Breast epithelium (tissue), 4 donors: ENCODE results near the gene GPC3. TPM values are rescaled to one million over a fixed set of nuclear protein-coding genes. Genes with fewer than 3 reads are reported as not detected.

Source experiments
- DNase-seq, 2 donors: peaks; one replicate each; pipeline ENCODE4 v3.0.0-alpha.2; 2019; ENCODE audit warnings: low spot score in 2 of 2
- H3K27ac ChIP-seq, 2 donors: fragments of 200-600 bp; sonication (generic) in 1 of 2; one replicate each; pipeline ENCODE4 v1.5.1; 2016 to 2019; ENCODE audit warnings: mild to moderate bottlenecking in 1 of 2
- H3K27me3 ChIP-seq, 2 donors: fragments of 200-600 bp; sonication (generic) in 1 of 2; one replicate each; pipeline versions ENCODE4 v1.5.1 to v1.6.0; 2017 to 2019; ENCODE audit warnings: control low read depth in 1 of 2, mild to moderate bottlenecking in 1 of 2
- H3K36me3 ChIP-seq: fragments of 200-600 bp; one replicate; pipeline ENCODE4 v1.5.1; 2019
- H3K4me1 ChIP-seq, 2 donors: fragments of 200-600 bp; sonication (generic); one replicate each; pipeline ENCODE4 v1.5.1; 2016 to 2019; ENCODE audit warnings: control low read depth in 1 of 2
- H3K4me3 ChIP-seq, 3 donors: fragments of 200-600 bp; sonication (generic); 1 replicate in 2 of 3; 2 replicates in 1 of 3; pipeline ENCODE4 v1.5.1; 2016 to 2019; ENCODE audit warnings: mild to moderate bottlenecking in 3 of 3, moderate library complexity in 2 of 3
- H3K9me3 ChIP-seq, 2 donors: fragments of 200-600 bp; sonication (generic) in 1 of 2; one replicate each; pipeline ENCODE4 v1.5.1; 2016 to 2019; ENCODE audit warnings: control low read depth in 1 of 2
- CTCF ChIP-seq, 3 donors: fragments of 450-650 bp; IDR thresholded peaks; one replicate each; pipeline ENCODE4 v1.5.1; 2016 to 2017; ENCODE audit warnings: antibody characterized with exemption in 3 of 3, mild to moderate bottlenecking in 3 of 3, moderate library complexity in 3 of 3
- POLR2A ChIP-seq: fragments of 450-650 bp; IDR thresholded peaks from one replicate; pipeline ENCODE4 v1.6.1; 2016; ENCODE audit warnings: antibody characterized with exemption, mild to moderate bottlenecking, moderate library complexity
- POLR2AphosphoS5 ChIP-seq, 3 donors: sonication (generic); formaldehyde crosslinking; IDR thresholded peaks; one replicate each; pipeline ENCODE4 v1.6.1; 2017; ENCODE audit warnings: antibody characterized with exemption in 3 of 3
- intact Hi-C: fragments of 100-400 bp; cut with DNase I; formaldehyde crosslinking; loops from one replicate; pipeline ENCODE4 v1.15.1; 2023; ENCODE audit warnings: low total_unique reads
- total RNA-seq, 3 donors: library from RNA; depleted of rRNA; stranded (reverse); fragments of >200 nt; gene quantifications; one replicate each; pipeline ENCODE4 v1.1.0, GENCODE V29; 2016

Gene GPC3
- total RNA-seq, 3 donors from 2014 or later, result 29.7 to 99.2 (median 89.1) TPM

- intact Hi-C loops, result no loop called here
Observed at GRCh38 chrX:133794126-133794525, 191.3 kb downstream of the GPC3 start.

GRCh38 chrX:133793626-133794025 is 191.8 kb downstream of the GPC3 start:
- intact Hi-C loops, result no loop called here

More at GRCh38 chrX:133794126-133794525, 191.3 kb downstream of the GPC3 start:
- no peaks in the 10 kb centered on the region for H3K4me1 ChIP-seq
- H3K27me3 ChIP-seq, result peaks cover 0 to 46% of the 10 kb centered on the region in 2 donors
- no peaks in the 10 kb centered on the region for H3K9me3 ChIP-seq
- no peak overlapping the region for H3K27ac ChIP-seq
- no peak overlapping the region for H3K4me3 ChIP-seq
- H3K36me3 ChIP-seq, result no peaks in the 10 kb centered on the region
- DNase-seq, result no peak
- TF ChIP-seq POLR2AphosphoS5 (IDR thresholded peaks at IDR 0.05), result no peak
- no peak for TF ChIP-seq CTCF (IDR thresholded peaks at IDR 0.05)

GRCh38 chrX:133792198-133792953 is 193.0 kb downstream of the GPC3 start:
- intact Hi-C loops, result no loop called here
- Histone ChIP-seq H3K36me3 (no peaks in the 10 kb centered on the region), H3K4me1 (no peaks in the 10 kb centered on the region)

More at GRCh38 chrX:133793626-133794025, 191.8 kb downstream of the GPC3 start:
- H3K36me3 ChIP-seq, result no peaks in the 10 kb centered on the region
- H3K27me3 ChIP-seq, result peaks cover 0 to 46% of the 10 kb centered on the region in 2 donors
- no peaks in the 10 kb centered on the region for H3K9me3 ChIP-seq
- no peaks in the 10 kb centered on the region for H3K4me1 ChIP-seq
- H3K4me3 ChIP-seq, result no peak overlapping the region
- H3K27ac ChIP-seq, result no peak overlapping the region
- no peak for DNase-seq
- no peak for TF ChIP-seq CTCF (IDR thresholded peaks at IDR 0.05)
- no peak for TF ChIP-seq POLR2A
- TF ChIP-seq POLR2AphosphoS5 (IDR thresholded peaks at IDR 0.05), result no peak

GRCh38 chrX:133789829-133790228 is 195.6 kb downstream of the GPC3 start:
- Histone ChIP-seq H3K4me1 (no peaks in the 10 kb centered on the region), H3K9me3 (no peaks in the 10 kb centered on the region), H3K27ac (no peak overlapping the region), H3K4me3 (no peak overlapping the region), H3K27me3 (peaks cover 0 to 43% of the 10 kb centered on the region in 2 donors), H3K36me3 (no peaks in the 10 kb centered on the region)
- intact Hi-C loops, result no loop called here
- no peak for DNase-seq
- TF ChIP-seq POLR2A (no peak), POLR2AphosphoS5 (IDR thresholded peaks at IDR 0.05) (no peak), CTCF (IDR thresholded peaks at IDR 0.05) (no peak)

More at GRCh38 chrX:133792198-133792953, 193.0 kb downstream of the GPC3 start:
- DNase-seq, result peak; percentile 27 to 53
- Histone ChIP-seq H3K4me3 (peak overlapping the region in 2 of 3 donors; percentile 7 to 50), H3K27ac (no peak overlapping the region), H3K9me3 (no peaks in the 10 kb centered on the region), H3K27me3 (peaks cover 0 to 47% of the 10 kb centered on the region in 2 donors)
- TF ChIP-seq POLR2A (no peak), CTCF (IDR thresholded peaks at IDR 0.05) (peak; percentile 78 to 94 (median 93)), POLR2AphosphoS5 (IDR thresholded peaks at IDR 0.05) (peak in 1 of 3 donors; percentile 10)

GRCh38 chrX:133786382-133786781 is 199.0 kb downstream of the GPC3 start:
- no peak overlapping the region for H3K4me3 ChIP-seq
- H3K27me3 ChIP-seq, result peaks cover 0 to 58% of the 10 kb centered on the region in 2 donors
- no peaks in the 10 kb centered on the region for H3K9me3 ChIP-seq
- TF ChIP-seq CTCF (IDR thresholded peaks at IDR 0.05) (no peak), POLR2A (no peak), POLR2AphosphoS5 (IDR thresholded peaks at IDR 0.05) (no peak)
- intact Hi-C loops, result no loop called here
- DNase-seq, result no peak
- no peaks in the 10 kb centered on the region for H3K4me1 ChIP-seq
- no peaks in the 10 kb centered on the region for H3K36me3 ChIP-seq
- no peak overlapping the region for H3K27ac ChIP-seq
